BE2C (cell line): Measurements from ENCODE around the gene ZNF385B.

Source experiments
- DNase-seq: peaks from one replicate; pipeline ENCODE4 v3.0.0-alpha.2; 2020
- H3K27me3 ChIP-seq: fragments of 250-450 bp; sonication (Bioruptor Pico); 2 replicates; pipeline ENCODE4 v1.5.1; 2020; ENCODE audit warnings: mild to moderate bottlenecking
- H3K36me3 ChIP-seq: fragments of 250-450 bp; sonication (Bioruptor Pico); 2 replicates; pipeline ENCODE4 v1.5.1; 2020; ENCODE audit warnings: mild to moderate bottlenecking
- H3K4me1 ChIP-seq: fragments of 250-450 bp; sonication (Bioruptor Pico); 2 replicates; pipeline ENCODE4 v1.5.1; 2020
- H3K4me3 ChIP-seq: 2 replicates; pipeline ENCODE4 v1.5.1; 2011; ENCODE audit warnings: low read depth, low read length
- H3K9me3 ChIP-seq: fragments of 250-450 bp; sonication (Bioruptor Pico); 2 replicates; pipeline ENCODE4 v1.5.1; 2020
- CTCF ChIP-seq: IDR thresholded peaks from 2 replicates; pipeline ENCODE4 v1.5.1; 2012; ENCODE audit warnings: mild to moderate bottlenecking, low read depth, low read length

ZNF385B gene

GRCh38 chr2:179877601-179878364, 16.4 kb upstream of the ZNF385B start:
- no peaks in the 10 kb centered on the region for H3K4me1 ChIP-seq
- no peaks in the 10 kb centered on the region for H3K9me3 ChIP-seq
- H3K4me3 ChIP-seq: no peak overlapping the region
- H3K36me3 ChIP-seq: no peaks in the 10 kb centered on the region
- no peak for TF ChIP-seq CTCF
- no peaks in the 10 kb centered on the region for H3K27me3 ChIP-seq
- DNase-seq: no peak

- Histone ChIP-seq H3K36me3 (no peaks in the 10 kb centered on the region), H3K9me3 (no peaks in the 10 kb centered on the region), H3K4me3 (no peak overlapping the region), H3K27me3 (no peaks in the 10 kb centered on the region), H3K4me1 (no peaks in the 10 kb centered on the region)
- TF ChIP-seq CTCF: no peak
- no peak for DNase-seq
These were observed 14.9 kb upstream of the ZNF385B start for GRCh38 chr2:179876266-179876665.

GRCh38 chr2:179875864-179876263, 14.5 kb upstream of the ZNF385B start:
- no peak for TF ChIP-seq CTCF
- no peak for DNase-seq
- Histone ChIP-seq H3K9me3 (no peaks in the 10 kb centered on the region), H3K4me3 (no peak overlapping the region), H3K27me3 (no peaks in the 10 kb centered on the region), H3K36me3 (no peaks in the 10 kb centered on the region), H3K4me1 (no peaks in the 10 kb centered on the region)

GRCh38 chr2:179862898-179863458, 1.6 kb upstream of the ZNF385B start:
- Histone ChIP-seq H3K4me1 (no peaks in the 10 kb centered on the region), H3K36me3 (no peaks in the 10 kb centered on the region), H3K27me3 (peaks cover 31% of the 10 kb centered on the region), H3K4me3 (no peak overlapping the region), H3K9me3 (no peaks in the 10 kb centered on the region)
- no peak for TF ChIP-seq CTCF
- DNase-seq: no peak

GRCh38 chr2:179861027-179861415, 391 bp downstream of the ZNF385B start:
- no peak for TF ChIP-seq CTCF
- H3K4me1 ChIP-seq: no peaks in the 10 kb centered on the region
- peaks cover 31% of the 10 kb centered on the region for H3K27me3 ChIP-seq
- H3K9me3 ChIP-seq: no peaks in the 10 kb centered on the region
- H3K36me3 ChIP-seq: no peaks in the 10 kb centered on the region
- no peak for DNase-seq
- no peak overlapping the region for H3K4me3 ChIP-seq
